ENCODE data around the gene NT5M. TPM values are rescaled to one million over a fixed set of nuclear protein-coding genes. Genes with fewer than 3 reads are reported as not detected.
"Not testable (repeated sequence)": the region's sequence is repeated elsewhere in the genome, so short reads cannot be mapped to it uniquely, and the experiment has no call there.

The NT5M gene
- total and polyA plus RNA-seq, 10 donors: 1.2 to 3.6 (median 2.6) TPM

DNA sequence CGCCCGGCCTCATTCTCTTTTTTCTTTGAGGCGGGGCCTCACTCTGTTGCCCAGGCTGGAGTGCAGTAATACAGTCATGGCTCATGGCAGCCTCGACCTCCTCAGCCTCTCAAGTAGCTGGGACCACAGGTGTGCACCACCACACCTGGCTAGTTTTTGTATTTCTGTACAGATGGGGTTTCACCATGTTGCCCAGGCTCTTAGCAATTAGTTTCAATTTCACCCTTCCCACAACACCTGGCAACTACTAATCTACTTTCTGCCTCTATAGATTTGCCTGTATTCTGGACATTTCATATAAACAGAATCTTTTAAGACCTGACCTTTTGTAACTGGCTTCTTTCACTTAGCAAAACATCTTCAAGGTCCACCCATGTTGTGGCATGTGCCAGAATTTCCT lies 8.0 kb upstream of the NT5M start:
- no peak for DNase-seq
- Histone ChIP-seq H3K4me1 (peaks cover 0 to under 1% (median 0%) of the 10 kb centered on the region in 6 donors), H3K9me3 (no peaks in the 10 kb centered on the region), H3K4me3 (no peak overlapping the region), H3K36me3 (no peaks in the 10 kb centered on the region), H3K27ac (peak overlapping the region in 1 of 8 donors; percentile 25), H3K27me3 (replicated peaks in 1 of 7) (no peaks in the 10 kb centered on the region)
- intact Hi-C loops (cut with DNase I; ENCODE audit: low total_unique reads): no loop called here
- TF ChIP-seq POLR2AphosphoS5 (IDR thresholded peaks at IDR 0.05): no peak
- TF ChIP-seq, protein P1, sequence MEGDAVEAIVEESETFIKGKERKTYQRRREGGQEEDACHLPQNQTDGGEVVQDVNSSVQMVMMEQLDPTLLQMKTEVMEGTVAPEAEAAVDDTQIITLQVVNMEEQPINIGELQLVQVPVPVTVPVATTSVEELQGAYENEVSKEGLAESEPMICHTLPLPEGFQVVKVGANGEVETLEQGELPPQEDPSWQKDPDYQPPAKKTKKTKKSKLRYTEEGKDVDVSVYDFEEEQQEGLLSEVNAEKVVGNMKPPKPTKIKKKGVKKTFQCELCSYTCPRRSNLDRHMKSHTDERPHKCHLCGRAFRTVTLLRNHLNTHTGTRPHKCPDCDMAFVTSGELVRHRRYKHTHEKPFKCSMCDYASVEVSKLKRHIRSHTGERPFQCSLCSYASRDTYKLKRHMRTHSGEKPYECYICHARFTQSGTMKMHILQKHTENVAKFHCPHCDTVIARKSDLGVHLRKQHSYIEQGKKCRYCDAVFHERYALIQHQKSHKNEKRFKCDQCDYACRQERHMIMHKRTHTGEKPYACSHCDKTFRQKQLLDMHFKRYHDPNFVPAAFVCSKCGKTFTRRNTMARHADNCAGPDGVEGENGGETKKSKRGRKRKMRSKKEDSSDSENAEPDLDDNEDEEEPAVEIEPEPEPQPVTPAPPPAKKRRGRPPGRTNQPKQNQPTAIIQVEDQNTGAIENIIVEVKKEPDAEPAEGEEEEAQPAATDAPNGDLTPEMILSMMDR (IDR thresholded peaks at IDR 0.05 in 8 of 11, conservative IDR thresholded peaks at IDR 0.05 in 3 of 11): no peak
- TF ChIP-seq POLR2A (IDR thresholded peaks at IDR 0.05): no peak
- 82 to 94% (median 91%) methylated on average over 4 of the region's 4 CpGs for WGBS, 5 donors

DNA sequence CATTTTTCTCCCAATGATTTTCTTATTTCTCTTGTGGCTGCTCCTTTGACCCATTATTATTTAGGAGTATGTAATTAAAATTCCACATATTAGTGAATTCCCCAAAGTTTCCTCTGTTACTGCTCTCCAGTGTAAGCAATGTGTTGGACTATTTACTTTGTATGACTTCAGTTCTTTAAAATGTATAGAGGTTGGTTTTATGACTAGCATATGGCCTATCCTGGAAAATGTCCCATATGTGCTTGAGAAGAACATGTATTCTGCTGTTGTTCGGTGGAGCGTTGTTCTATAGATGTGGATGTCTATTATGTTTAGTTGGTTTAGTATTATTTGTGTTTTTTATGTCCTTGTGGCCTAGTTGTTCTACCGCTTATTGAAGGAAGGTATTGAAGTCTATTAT lies 6.0 kb upstream of the NT5M start:
- intact Hi-C loops (cut with DNase I; ENCODE audit: low total_unique reads): no loop called here

DNA sequence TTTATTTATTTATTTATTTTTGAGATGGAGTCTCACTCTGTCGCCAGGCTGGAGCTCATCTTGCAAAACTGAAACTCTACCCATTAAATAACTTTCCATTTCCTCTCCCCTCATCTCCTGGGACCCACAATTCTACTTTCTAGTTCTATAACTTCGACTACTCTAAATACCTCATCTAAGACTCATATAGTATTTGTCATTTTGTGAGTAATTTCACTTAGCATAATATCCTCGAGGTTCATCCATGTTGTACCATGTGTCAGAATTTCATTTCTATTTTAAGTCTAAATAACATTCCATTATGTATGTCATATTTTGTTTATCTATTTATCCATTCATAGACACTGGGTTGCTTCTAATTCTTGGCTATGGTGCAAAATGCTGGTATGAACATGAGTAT lies 5.1 kb upstream of the NT5M start:
- 31 to 57% (median 46%) methylated on average over 3 of the region's 3 CpGs for WGBS, 5 donors
- H3K9me3 ChIP-seq: no peaks in the 10 kb centered on the region
- peaks cover 0 to 9% (median 0%) of the 10 kb centered on the region in 7 donors for H3K27me3 ChIP-seq (replicated peaks in 1 of 7)
- no peaks in the 10 kb centered on the region for H3K36me3 ChIP-seq
- peaks cover 4 to 23% (median 17%) of the 10 kb centered on the region in 6 donors for H3K4me1 ChIP-seq
- TF ChIP-seq POLR2AphosphoS5 (IDR thresholded peaks at IDR 0.05): no peak
- TF ChIP-seq, protein P1 (IDR thresholded peaks at IDR 0.05 in 8 of 11, conservative IDR thresholded peaks at IDR 0.05 in 3 of 11): no peak
- no peak for TF ChIP-seq POLR2A (IDR thresholded peaks at IDR 0.05)
- intact Hi-C loops (cut with DNase I; ENCODE audit: low total_unique reads): no loop called here
- H3K4me3 ChIP-seq: no peak overlapping the region
- no peak overlapping the region for H3K27ac ChIP-seq
- no peak for DNase-seq

More for the DNA sequence above, 6.0 kb upstream of the NT5M start:
- TF ChIP-seq, protein P1 (IDR thresholded peaks at IDR 0.05 in 8 of 11, conservative IDR thresholded peaks at IDR 0.05 in 3 of 11): no peak
- TF ChIP-seq POLR2A (IDR thresholded peaks at IDR 0.05): no peak
- TF ChIP-seq POLR2AphosphoS5 (IDR thresholded peaks at IDR 0.05): no peak
- Histone ChIP-seq H3K27me3 (replicated peaks in 1 of 7) (peaks cover 0 to 9% (median 0%) of the 10 kb centered on the region in 7 donors), H3K4me3 (no peak overlapping the region), H3K4me1 (peaks cover 4 to 14% (median 11%) of the 10 kb centered on the region in 6 donors), H3K9me3 (no peaks in the 10 kb centered on the region), H3K36me3 (no peaks in the 10 kb centered on the region), H3K27ac (no peak overlapping the region)
- DNase-seq: no peak
- 93 to 98% (median 96%) methylated on average over 3 of the region's 3 CpGs for WGBS, 5 donors

DNA sequence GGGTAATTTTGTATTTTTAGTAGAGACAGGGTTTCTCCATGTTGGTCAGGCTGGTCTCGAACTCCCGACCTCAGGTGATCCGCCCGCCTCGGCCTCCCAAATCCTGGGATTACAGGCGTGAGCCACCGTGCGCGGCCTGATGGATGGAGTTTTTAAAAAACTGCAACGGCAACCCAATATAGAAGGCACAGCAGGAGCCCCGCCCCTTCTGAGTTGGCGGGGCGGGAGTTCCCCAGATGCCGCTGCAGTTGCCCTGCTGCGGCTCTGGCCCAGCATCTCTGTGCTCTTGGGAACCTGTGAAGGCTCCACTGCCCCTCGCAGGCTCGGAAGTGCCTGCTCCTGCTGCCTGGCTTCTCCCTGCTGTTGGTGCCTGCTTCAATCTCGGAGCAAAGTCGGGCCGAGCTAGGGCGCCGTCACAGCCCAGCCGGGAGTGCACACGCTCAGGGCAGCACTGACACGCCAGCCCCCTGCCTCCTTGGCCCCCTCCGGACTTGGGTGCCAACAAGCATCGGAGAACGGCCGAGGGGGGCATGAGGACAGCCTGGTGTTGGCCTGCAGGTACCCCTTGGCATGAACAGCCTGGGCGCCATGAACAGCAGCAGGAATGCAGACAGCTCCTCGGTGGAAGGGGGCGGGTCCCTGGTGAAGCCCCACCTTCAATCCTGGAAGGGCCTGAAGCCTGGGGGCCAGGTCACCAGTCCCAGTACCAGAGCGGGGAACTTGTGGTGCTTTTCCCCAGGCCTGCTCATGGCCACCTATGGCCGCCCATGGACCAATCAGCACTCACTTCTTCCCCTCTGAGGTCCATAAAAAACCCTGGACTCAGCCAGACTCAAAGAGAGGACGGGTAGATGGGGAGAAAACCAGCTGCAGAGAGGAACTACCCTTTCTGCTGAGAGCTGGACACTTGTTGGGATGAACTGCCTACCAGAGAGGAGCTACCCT lies 2.3 kb upstream of the NT5M start:
- Histone ChIP-seq H3K36me3 (no peaks in the 10 kb centered on the region), H3K27ac (peak overlapping the region in 2 of 8 donors; percentile 35 to 57), H3K9me3 (no peaks in the 10 kb centered on the region), H3K4me3 (peak overlapping the region; percentile 16 to 71 (median 44)), H3K4me1 (peaks cover 18 to 48% (median 41%) of the 10 kb centered on the region in 6 donors), H3K27me3 (replicated peaks in 1 of 7) (peaks cover 0 to 9% (median 0%) of the 10 kb centered on the region in 7 donors)
- intact Hi-C loops (cut with DNase I; ENCODE audit: low total_unique reads): no loop called here
- WGBS, 5 donors: 10 to 15% (median 11%) methylated on average over 32 to 35 of the region's 35 CpGs
- DNase-seq: peak; percentile 86
- no peak for TF ChIP-seq POLR2A (IDR thresholded peaks at IDR 0.05)
- TF ChIP-seq, protein P1 (IDR thresholded peaks at IDR 0.05 in 8 of 11, conservative IDR thresholded peaks at IDR 0.05 in 3 of 11): no peak
- peak in 1 of 3 donors; percentile 45 for TF ChIP-seq POLR2AphosphoS5 (IDR thresholded peaks at IDR 0.05)

DNA sequence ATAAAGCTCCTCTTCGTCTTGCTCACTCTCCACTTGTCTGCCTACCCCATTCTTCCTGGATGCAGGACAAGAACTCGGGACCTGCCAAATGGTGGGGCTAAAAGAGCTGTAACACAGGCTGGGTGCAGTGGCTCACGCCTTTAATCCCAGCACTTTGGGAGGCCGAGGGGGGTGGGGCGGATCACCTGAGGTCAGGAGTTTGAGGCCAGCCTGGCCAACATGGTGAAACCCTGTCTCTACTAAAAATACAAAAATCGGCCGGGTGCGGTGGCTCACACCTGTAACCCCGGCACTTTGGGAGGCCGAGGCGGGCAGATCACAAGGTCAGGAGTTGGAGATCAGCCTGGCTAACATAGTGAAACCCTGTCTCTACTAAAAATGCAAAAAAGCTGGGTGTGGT lies 1.5 kb upstream of the NT5M start:
- peaks cover 18 to 55% (median 43%) of the 10 kb centered on the region in 6 donors for H3K4me1 ChIP-seq
- H3K4me3 ChIP-seq; H3K36me3 ChIP-seq; H3K9me3 ChIP-seq; DNase-seq; H3K27ac ChIP-seq; intact Hi-C loops (cut with DNase I; ENCODE audit: low total_unique reads); H3K27me3 ChIP-seq (replicated peaks in 1 of 7): not testable (repeated sequence)
- WGBS, 5 donors: 89 to 96% (median 92%) methylated on average over 11 of the region's 11 CpGs

Data from spleen (tissue), 11 donors.